ENCODE measurements around the gene SRRM1.
A peak's percentile ranks its signal among the peaks of the same experiment; 100 is the strongest.
"Not testable (repeated sequence)": the region's sequence is repeated elsewhere in the genome, so short reads cannot be mapped to it uniquely, and the experiment has no call there.

Gene SRRM1

DNA sequence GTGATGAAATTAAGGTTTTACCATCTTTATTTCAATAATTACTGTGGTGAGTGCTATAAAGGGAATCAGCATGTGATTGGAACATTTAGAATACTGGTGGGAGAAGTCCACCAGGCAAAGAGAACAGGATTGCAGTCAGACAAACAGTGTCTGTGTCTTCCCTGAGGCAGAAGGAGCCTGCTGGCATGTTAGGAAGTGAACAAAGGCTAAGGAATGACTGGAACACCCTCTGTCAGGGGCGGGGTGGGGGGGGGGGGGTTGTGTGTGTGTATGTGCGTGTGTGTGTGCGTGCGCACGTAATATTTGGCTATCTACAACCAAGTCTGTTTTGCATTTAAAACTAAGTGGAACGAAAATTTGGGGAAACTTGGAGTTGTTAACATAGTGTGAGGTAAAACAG is 30.2 kb downstream of the SRRM1 start:
- no peak overlapping the region for H3K4me3 ChIP-seq (IDR thresholded peaks at IDR 0.05; ENCODE audit: insufficient read depth, low read depth, low read length)
- H4K20me1 ChIP-seq (ENCODE audit: insufficient read depth), result no peaks in the 10 kb centered on the region
- no peak overlapping the region for H3K9ac ChIP-seq
- TF ChIP-seq, protein P1, sequence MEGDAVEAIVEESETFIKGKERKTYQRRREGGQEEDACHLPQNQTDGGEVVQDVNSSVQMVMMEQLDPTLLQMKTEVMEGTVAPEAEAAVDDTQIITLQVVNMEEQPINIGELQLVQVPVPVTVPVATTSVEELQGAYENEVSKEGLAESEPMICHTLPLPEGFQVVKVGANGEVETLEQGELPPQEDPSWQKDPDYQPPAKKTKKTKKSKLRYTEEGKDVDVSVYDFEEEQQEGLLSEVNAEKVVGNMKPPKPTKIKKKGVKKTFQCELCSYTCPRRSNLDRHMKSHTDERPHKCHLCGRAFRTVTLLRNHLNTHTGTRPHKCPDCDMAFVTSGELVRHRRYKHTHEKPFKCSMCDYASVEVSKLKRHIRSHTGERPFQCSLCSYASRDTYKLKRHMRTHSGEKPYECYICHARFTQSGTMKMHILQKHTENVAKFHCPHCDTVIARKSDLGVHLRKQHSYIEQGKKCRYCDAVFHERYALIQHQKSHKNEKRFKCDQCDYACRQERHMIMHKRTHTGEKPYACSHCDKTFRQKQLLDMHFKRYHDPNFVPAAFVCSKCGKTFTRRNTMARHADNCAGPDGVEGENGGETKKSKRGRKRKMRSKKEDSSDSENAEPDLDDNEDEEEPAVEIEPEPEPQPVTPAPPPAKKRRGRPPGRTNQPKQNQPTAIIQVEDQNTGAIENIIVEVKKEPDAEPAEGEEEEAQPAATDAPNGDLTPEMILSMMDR (conservative IDR thresholded peaks at IDR 0.05; ENCODE audit: low read depth, low read length), result no peak
- no peak overlapping the region for H2AFZ ChIP-seq (ENCODE audit: low read depth)
- H3K27me3 ChIP-seq (ENCODE audit: insufficient read depth, low read depth), result no peaks in the 10 kb centered on the region
- H3K79me2 ChIP-seq (ENCODE audit: insufficient read depth, low read depth), result no peaks in the 10 kb centered on the region
- no peak overlapping the region for H3K27ac ChIP-seq
- no peaks in the 10 kb centered on the region for H3K4me1 ChIP-seq (ENCODE audit: low read depth, poor library complexity, severe bottlenecking)
- H3K36me3 ChIP-seq (ENCODE audit: insufficient read depth), result peaks cover 28% of the 10 kb centered on the region
- H3K4me2 ChIP-seq, result no peak overlapping the region

DNA sequence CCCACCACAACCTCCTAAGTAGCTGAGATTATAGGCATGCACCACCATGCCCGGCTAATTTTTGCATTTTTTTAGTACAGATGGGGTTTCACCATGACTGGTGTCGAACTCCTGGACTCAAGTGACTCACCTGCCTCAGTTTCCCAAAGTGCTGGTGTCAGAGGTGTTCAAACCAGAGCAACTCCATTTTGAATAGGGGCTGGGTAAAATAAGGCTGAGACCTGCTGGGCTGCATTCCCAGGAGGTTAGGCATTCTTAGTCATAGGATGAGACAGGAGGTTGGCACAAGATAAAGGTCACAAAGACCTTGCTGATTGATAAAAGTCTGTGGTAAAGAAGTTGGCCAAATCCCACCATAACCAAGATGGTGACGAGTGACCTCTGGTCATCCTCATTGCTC is 35.3 kb downstream of the SRRM1 start:
- H3K27ac ChIP-seq; H3K79me2 ChIP-seq (ENCODE audit: insufficient read depth, low read depth); H3K4me2 ChIP-seq; H4K20me1 ChIP-seq (ENCODE audit: insufficient read depth); H3K4me1 ChIP-seq (ENCODE audit: low read depth, poor library complexity, severe bottlenecking); H3K36me3 ChIP-seq (ENCODE audit: insufficient read depth); H2AFZ ChIP-seq (ENCODE audit: low read depth); H3K4me3 ChIP-seq (IDR thresholded peaks at IDR 0.05; ENCODE audit: insufficient read depth, low read depth, low read length); H3K9ac ChIP-seq; H3K27me3 ChIP-seq (ENCODE audit: insufficient read depth, low read depth): not testable (repeated sequence)

DNA sequence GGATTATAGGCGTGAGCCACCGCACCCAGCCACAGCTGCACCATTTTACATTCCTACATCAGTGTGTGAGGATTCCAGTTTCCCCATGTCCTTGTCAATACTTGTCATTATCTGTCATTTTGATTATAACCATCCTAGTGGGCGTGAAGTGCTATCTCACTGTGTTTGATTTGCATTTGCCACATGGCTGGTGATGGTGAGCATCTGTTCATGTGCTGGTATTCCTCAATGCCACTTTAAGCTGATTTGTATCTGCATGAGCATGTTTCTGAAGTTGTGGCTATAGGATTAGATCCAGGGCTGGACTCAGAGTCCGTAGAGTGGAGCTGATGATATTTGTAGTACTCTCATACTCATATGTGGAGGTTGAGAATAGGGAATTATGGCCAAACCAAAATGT is 36.6 kb downstream of the SRRM1 start:
- no peaks in the 10 kb centered on the region for H3K79me2 ChIP-seq (ENCODE audit: insufficient read depth, low read depth)
- no peak overlapping the region for H3K27ac ChIP-seq
- no peaks in the 10 kb centered on the region for H3K4me1 ChIP-seq (ENCODE audit: low read depth, poor library complexity, severe bottlenecking)
- H3K36me3 ChIP-seq (ENCODE audit: insufficient read depth), result no peaks in the 10 kb centered on the region
- H4K20me1 ChIP-seq (ENCODE audit: insufficient read depth), result no peaks in the 10 kb centered on the region
- H3K9ac ChIP-seq, result no peak overlapping the region
- no peak overlapping the region for H3K4me3 ChIP-seq (IDR thresholded peaks at IDR 0.05; ENCODE audit: insufficient read depth, low read depth, low read length)
- TF ChIP-seq, protein P1 (conservative IDR thresholded peaks at IDR 0.05; ENCODE audit: low read depth, low read length), result no peak
- H2AFZ ChIP-seq (ENCODE audit: low read depth), result no peak overlapping the region
- no peak overlapping the region for H3K4me2 ChIP-seq
- H3K27me3 ChIP-seq (ENCODE audit: insufficient read depth, low read depth), result no peaks in the 10 kb centered on the region

DNA sequence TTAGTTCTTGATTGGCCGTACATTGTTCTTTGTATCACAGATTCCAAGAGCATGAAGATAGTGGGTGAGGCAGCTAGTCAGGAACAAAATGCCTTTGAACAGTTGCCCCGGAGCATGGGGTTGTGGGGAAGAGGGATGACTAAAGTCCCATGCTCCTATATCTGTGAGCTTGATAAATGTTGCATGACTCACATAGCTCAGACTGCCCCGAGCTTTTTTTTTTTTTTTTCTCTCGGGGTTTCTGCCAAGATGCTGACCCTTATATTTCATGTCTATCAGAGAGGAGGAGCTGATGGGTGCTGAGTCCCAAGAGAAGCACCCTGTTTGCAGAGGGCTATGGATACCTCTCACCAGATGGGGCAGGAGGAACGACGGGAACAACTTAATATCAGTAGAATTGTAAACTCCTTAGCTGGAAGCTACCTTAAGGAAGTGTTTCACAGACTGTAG is 40.6 kb downstream of the SRRM1 start:
- H3K79me2 ChIP-seq (ENCODE audit: insufficient read depth, low read depth), result no peaks in the 10 kb centered on the region
- no peaks in the 10 kb centered on the region for H3K36me3 ChIP-seq (ENCODE audit: insufficient read depth)
- no peaks in the 10 kb centered on the region for H4K20me1 ChIP-seq (ENCODE audit: insufficient read depth)
- no peak overlapping the region for H3K4me2 ChIP-seq
- H2AFZ ChIP-seq (ENCODE audit: low read depth), result no peak overlapping the region
- peaks cover 6% of the 10 kb centered on the region for H3K4me1 ChIP-seq (ENCODE audit: low read depth, poor library complexity, severe bottlenecking)
- no peaks in the 10 kb centered on the region for H3K27me3 ChIP-seq (ENCODE audit: insufficient read depth, low read depth)
- no peak overlapping the region for H3K9ac ChIP-seq
- no peak overlapping the region for H3K27ac ChIP-seq
- no peak overlapping the region for H3K4me3 ChIP-seq (IDR thresholded peaks at IDR 0.05; ENCODE audit: insufficient read depth, low read depth, low read length)
- TF ChIP-seq, protein P1 (conservative IDR thresholded peaks at IDR 0.05; ENCODE audit: low read depth, low read length), result no peak

DNA sequence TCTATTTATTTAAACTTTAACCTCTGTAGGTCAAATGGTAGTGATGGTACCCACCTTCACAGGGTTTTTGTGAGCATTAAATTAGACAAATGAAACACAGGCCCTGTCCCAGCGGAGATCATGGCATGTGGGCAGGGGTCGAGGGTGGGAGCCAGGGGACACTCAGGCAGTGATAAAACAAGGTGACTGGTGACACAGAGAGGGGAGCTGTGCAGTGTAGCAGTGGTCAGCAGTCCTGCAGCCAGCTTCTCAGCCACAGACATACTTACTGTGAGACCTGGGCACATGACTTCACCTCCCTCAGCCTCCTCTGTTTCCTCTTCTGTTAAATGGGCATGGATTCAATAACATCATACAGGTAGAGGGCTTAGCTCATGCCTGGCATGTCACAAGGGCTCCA is 44.9 kb downstream of the SRRM1 start:
- H4K20me1 ChIP-seq (ENCODE audit: insufficient read depth), result no peaks in the 10 kb centered on the region
- H3K27ac ChIP-seq, result no peak overlapping the region
- no peaks in the 10 kb centered on the region for H3K27me3 ChIP-seq (ENCODE audit: insufficient read depth, low read depth)
- no peaks in the 10 kb centered on the region for H3K36me3 ChIP-seq (ENCODE audit: insufficient read depth)
- no peaks in the 10 kb centered on the region for H3K79me2 ChIP-seq (ENCODE audit: insufficient read depth, low read depth)
- TF ChIP-seq, protein P1 (conservative IDR thresholded peaks at IDR 0.05; ENCODE audit: low read depth, low read length), result no peak
- H3K4me3 ChIP-seq (IDR thresholded peaks at IDR 0.05; ENCODE audit: insufficient read depth, low read depth, low read length), result no peak overlapping the region
- peaks cover 10% of the 10 kb centered on the region for H3K4me1 ChIP-seq (ENCODE audit: low read depth, poor library complexity, severe bottlenecking)
- H3K4me2 ChIP-seq, result no peak overlapping the region
- no peak overlapping the region for H3K9ac ChIP-seq
- peak overlapping the region; percentile 69; the same call in 1 of the 2 replicates for H2AFZ ChIP-seq (ENCODE audit: low read depth)
